Ecto neural progenitor cell (in vitro differentiated cells): ENCODE data around the gene TBC1D2.
A peak's percentile ranks its signal among the peaks of the same experiment; 100 is the strongest.

Experiments used
- DNase-seq: peaks from one replicate; pipeline ENCODE4 v3.0.0-alpha.2; 2018; ENCODE audit warnings: low spot score

The TBC1D2 gene

DNA sequence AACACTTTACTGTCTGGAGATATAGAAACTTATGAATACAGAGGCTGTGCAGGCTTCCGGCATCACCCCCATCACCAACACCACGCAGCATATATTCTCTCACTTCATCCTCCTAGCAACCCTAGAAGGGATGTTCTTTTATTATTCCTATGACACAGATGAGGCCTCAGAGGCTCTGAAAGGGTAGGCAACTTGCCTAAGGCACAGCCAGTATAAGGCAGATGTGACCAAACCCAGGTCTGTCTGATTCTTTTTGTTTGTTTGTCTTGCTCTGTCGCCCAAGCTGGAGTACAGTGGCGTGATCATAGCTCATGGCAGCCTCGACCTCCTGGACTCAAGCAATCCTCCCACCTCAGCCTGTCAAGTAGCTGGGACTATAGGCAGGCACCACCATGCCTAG is 40.2 kb downstream of the TBC1D2 start:
- no peak for DNase-seq

DNA sequence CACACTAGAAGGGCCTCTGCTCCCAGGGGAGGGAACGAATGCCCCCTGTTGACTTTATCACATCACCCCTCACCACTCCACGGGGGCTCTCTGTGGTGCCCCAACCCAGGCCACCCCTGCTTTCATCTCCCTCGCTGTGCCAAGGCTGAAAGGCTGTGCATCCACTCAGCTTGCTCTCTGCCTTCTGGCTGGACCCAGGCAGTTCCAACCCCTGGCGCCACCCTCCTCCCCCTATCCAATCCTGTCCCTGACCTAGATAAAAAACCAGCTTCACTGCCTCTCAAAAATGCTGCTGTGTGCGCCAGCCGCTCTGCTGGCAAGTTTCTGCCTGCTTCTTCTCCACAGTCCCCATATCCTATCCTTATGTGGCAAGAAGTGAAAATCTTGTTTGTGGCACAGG is 40.6 kb downstream of the TBC1D2 start:
- DNase-seq, result no peak

GRCh38 chr9:98211260-98211659 is 44.2 kb downstream of the TBC1D2 start:
- DNase-seq, result no peak

- DNase-seq, result no peak
Measured at GRCh38 chr9:98210435-98210834, 45.0 kb downstream of the TBC1D2 start.

GRCh38 chr9:98209530-98209929 is 45.9 kb downstream of the TBC1D2 start:
- DNase-seq, result no peak

DNA sequence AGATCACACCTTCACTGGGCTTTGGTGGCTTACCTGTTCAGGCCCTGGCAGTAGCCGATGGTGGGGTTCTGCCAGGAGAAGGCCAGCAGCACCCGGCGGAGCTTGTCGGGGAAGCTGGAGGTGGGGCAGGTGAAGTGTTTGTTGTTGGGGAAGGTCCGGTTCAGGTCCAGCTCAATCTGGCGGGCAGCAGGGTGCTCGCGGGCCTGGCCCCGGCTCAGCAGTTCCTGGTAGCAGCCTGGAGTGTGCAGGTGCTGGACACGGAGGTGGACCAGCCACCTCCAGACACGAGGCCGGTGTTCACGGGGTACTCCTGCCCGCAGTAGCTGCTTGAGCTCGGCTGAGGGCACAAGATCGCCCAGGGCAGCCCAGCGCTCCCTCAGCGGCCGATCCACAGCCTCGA is 46.8 kb downstream of the TBC1D2 start:
- DNase-seq, result no peak

- DNase-seq, result no peak
Measured at GRCh38 chr9:98207606-98208005, 47.8 kb downstream of the TBC1D2 start.

DNA sequence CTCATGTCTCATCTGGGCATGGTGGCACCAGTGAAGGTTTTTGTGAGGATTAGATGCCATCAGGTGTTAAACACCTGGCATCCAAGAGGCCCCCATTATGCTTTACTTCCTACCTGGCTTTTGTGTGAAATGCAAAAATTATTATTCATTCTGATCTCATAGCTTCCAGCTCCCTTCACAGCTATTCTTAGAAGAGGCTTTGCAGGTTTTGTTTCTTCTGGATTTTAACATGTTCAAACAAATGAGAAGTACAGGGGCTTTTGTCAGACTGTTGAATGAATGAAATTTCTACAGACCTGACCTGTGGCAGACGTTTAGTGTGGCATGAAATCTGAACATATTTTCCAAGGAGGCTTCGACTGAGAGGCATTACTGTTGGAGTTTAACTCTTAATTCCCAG is 48.7 kb downstream of the TBC1D2 start:
- DNase-seq, result no peak

GRCh38 chr9:98204692-98205091 is 50.8 kb downstream of the TBC1D2 start:
- no peak for DNase-seq

DNA sequence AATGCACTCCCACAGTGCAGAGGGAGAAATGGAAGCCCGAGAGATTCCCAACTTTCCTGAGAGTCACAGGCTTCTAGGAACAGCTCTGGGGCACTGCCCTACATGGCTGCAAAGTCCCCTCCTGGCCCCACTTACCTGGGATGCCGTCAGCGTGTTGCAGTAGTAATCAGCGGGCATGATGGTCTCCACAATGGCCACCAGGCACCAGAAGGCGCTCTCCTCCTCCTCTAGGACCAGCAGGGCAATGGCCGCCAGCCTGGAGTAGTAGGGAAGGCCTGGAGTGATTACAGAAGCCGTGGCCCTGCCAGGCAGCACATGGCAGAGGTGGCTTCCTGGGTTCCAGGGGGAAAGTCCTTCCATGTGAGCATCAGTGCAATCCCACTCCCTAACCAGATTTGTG is 52.3 kb downstream of the TBC1D2 start:
- DNase-seq, result no peak

DNA sequence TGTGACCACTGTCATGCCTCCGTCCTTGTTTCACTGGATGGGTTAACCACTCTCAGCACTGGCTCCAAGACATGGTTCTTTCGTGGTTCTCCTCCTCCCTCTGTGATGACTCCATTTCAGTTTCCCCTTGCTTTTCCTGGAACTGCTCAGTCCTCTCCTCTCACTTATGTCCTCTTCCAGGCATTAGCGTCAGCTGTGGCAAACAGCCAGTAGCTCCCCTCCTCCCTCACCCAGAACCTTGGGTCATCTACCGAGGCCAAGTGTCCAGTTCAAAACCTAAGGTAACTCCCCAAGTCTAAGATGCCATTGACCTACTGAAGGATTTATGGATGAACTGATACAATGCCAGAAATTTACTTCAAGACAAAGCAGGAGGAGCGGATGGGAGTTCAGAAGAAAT is 53.2 kb downstream of the TBC1D2 start:
- no peak for DNase-seq

DNA sequence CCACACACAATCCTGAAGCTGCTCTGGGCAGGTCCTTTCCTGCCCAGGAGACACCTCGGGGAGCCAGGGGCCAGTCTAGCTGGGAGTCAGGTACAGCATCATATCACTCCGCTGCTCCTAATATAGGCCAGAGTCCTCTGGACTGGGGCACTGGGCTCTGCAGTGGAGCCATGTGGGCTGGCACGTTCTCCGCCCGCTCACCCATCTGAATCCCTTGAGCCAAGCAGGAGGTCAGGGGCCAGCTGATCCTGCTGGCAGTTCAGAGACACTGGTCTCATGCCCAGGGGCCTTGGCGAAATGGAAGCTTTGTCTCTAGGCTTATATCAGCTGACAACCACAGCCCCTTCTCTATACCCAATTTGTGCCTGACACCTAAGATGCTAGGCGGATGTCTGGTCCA is 53.7 kb downstream of the TBC1D2 start:
- DNase-seq, result no peak

DNA sequence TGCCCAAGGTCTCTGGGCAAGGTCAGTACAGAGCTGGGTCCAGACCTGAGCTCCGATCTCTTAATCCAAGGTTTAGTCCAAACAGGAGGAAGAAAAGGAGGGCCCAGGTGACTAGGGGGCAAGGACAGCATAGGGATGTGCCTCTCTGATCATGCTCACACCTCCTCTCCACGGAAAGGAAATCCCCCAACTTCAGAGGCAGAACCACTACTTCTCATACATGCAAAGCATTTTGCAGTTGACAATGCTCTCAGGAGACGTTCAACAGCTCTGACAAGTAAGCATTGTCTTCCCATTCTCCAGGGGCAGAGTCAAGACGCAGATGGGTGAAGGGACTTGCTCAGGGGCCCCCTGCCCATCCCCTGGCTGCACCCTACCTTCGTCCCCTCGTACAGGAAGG is 54.3 kb downstream of the TBC1D2 start:
- no peak for DNase-seq

- DNase-seq, result no peak
Measured at GRCh38 chr9:98199388-98200033, 55.9 kb downstream of the TBC1D2 start.

DNA sequence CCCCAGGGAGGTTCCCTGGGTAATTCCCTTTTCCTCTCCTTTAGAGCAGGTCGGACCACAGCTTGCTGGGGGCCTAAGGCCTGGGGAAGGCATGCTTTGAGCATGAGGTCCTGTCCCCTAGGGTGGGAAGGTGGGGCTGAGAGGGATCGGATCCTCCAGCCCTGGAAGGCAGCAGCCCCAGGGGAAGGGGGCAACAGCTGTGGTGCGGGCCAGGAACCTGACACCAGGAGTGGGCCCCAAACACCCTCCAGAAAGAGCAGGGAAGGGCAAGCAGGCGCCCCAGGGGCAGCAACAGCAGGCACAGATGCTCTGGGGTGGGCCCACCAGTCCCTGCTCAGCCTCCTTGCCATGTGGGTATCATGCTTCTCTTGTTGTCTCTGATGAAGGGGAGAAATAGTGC is 59.8 kb downstream of the TBC1D2 start:
- DNase-seq, result no peak

GRCh38 chr9:98193336-98193944 is 62.0 kb downstream of the TBC1D2 start:
- no peak for DNase-seq

- peak; percentile 86 for DNase-seq
Measured at GRCh38 chr9:98192503-98193335, 62.7 kb downstream of the TBC1D2 start, which contains the start of gene CORO2A. Gene CORO2A, minus strand, starts transcription at chr9:98192637. Its CDS starts 34,977 bp downstream, at chr9:98157660.

DNA sequence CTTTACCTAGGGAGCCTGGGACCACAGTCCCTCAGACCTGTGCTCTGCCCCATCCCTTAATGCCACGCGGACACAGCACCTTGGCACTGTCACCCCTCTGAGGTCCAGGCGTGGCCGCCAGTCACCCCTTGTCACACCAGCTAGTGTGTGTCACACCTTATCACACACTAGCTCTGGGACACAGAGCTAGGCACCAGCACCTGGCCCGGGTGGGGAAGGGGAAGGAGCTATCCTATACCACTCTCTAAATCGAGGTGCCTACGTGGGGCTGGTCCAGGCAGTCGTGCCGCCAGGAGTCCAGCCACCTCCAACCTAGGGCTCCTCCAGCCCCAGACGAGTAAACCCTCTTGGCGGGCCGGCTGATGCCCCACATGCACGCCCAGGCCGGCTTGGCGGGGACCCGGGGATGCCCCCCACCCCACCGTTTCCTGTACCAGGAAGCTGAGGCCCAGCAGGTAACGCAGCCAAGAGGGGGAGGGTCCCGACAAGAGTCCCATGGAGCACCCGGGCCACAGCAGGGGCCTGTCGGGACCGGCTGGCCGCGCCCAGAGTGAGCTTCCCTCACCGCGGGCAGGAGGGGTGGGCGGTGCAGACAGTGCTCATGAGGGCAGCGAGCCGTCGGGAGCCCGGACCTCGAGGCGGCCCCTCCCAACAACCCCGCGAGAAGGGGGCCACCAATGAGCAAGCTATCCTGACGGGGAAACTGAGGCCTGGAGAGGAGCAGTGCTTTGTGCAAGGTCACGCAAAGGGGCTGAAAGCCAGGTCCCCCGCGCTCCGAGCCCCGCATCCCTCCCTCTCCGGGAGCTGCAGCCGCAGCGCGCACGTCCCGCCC is 63.6 kb downstream of the TBC1D2 start:
- peak; percentile 64 for DNase-seq

GRCh38 chr9:98191181-98191608 is 64.3 kb downstream of the TBC1D2 start:
- DNase-seq, result no peak

GRCh38 chr9:98190757-98191105 is 64.7 kb downstream of the TBC1D2 start:
- no peak for DNase-seq

DNA sequence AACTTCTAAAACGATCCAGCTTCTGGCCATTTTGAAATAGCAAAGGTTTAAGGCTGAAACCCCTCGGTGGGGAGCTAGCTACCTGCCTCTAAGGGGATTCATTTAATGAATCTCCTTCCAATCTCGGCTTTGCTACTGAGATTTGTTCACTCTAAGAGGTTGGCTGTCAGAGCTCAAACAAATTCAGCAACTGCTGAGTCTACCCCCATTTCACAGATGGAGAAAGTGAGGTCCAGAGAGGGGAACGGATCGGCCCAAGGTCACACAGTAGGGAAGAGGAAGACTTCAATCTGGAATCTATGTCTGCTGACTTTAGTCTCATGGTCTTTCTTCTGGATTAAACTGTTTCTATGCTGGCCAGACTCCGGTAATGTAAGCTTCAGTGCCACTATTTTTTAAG is 66.0 kb downstream of the TBC1D2 start:
- no peak for DNase-seq

DNA sequence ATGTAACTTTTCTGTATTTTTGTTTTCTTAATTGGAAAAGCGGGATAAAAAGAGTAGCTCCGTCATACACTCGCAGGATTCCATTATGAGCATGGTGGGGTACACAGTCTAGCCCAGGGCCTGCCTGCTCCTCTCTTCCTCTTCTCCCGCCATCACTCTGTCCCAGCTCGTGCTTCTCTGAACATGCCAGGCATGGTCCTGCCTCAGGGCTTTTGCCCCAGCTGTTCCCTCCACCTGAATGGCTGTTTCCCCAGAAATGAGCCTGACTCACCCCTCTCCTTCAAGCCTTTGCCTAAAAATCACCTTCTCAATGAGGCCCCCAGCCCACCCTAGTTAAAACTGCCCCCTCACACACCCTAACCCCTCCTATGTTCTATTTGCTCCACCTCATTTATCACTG is 67.5 kb downstream of the TBC1D2 start:
- DNase-seq, result no peak
